Caco-2 (cell line): Measurements from ENCODE around the gene SGSM1. TPM values are rescaled to one million over a fixed set of nuclear protein-coding genes. Genes with fewer than 3 reads are reported as not detected.
A peak's percentile ranks its signal among the peaks of the same experiment; 100 is the strongest.

Source experiments
- BruUV-seq: library from RNA; stranded (reverse); fragments of 400-500 nt; replicated peaks from 2 replicates; lab custom pipeline; 2021; lab: Mats Ljungman, UMichigan
- CTCF ChIA-PET: fragments of 300-600 bp; sonication (Branson Sonifier 250); formaldehyde crosslinking; loops from one replicate; lab custom pipeline; 2022; ENCODE audit warnings: antibody characterized with exemption; lab: Charles Lee
- POLR2A ChIA-PET: fragments of 300-600 bp; sonication (Branson Sonifier 250); formaldehyde crosslinking; loops from one replicate; lab custom pipeline; 2022; ENCODE audit warnings: antibody characterized with exemption; lab: Charles Lee
- DNase-seq, 2 experiments: peaks; one replicate each; pipeline versions ENCODE4 v3.0.0 to v3.0.0-alpha.2; 2020 to 2022
- H3K27me3 ChIP-seq: replicated peaks from 2 replicates; pipeline ENCODE4 v1.6.0; 2011; ENCODE audit warnings: low read length; ENCODE audit not compliant: control insufficient read depth, insufficient read depth
- H3K36me3 ChIP-seq: 2 replicates; pipeline ENCODE4 v1.5.1; 2011; ENCODE audit warnings: low read length; ENCODE audit not compliant: control insufficient read depth, insufficient read depth
- H3K4me1 ChIP-seq: fragments of 250-450 bp; sonication (Bioruptor Pico); 2 replicates; pipeline ENCODE4 v1.5.1; 2020; ENCODE audit warnings: mild to moderate bottlenecking
- H3K4me3 ChIP-seq: 2 replicates; pipeline ENCODE4 v1.5.1; 2011; ENCODE audit warnings: low read depth, mild to moderate bottlenecking, control low read depth, low read length
- H3K9me3 ChIP-seq: fragments of 250-450 bp; sonication (Bioruptor Pico); 2 replicates; pipeline ENCODE4 v1.5.1; 2020; ENCODE audit warnings: mild to moderate bottlenecking, moderate library complexity
- H3K27ac Mint-ChIP-seq: one replicate; pipeline ENCODE4 v1.8.0; 2022; ENCODE audit warnings: mixed read lengths; ENCODE audit not compliant: unreplicated experiment
- H3K27me3 Mint-ChIP-seq: one replicate; pipeline ENCODE4 v1.8.0; 2022; ENCODE audit warnings: mixed read lengths; ENCODE audit not compliant: insufficient read depth, unreplicated experiment
- H3K36me3 Mint-ChIP-seq: one replicate; pipeline ENCODE4 v1.8.0; 2022; ENCODE audit warnings: mild to moderate bottlenecking, mixed read lengths; ENCODE audit not compliant: insufficient read depth, unreplicated experiment
- H3K4me1 Mint-ChIP-seq: one replicate; pipeline ENCODE4 v1.8.0; 2022; ENCODE audit warnings: low read depth, mixed read lengths; ENCODE audit not compliant: unreplicated experiment
- H3K4me3 Mint-ChIP-seq: one replicate; pipeline ENCODE4 v1.8.0; 2022; ENCODE audit warnings: mild to moderate bottlenecking, moderate library complexity, mixed read lengths; ENCODE audit not compliant: unreplicated experiment
- H3K9me3 Mint-ChIP-seq: one replicate; pipeline ENCODE4 v1.8.0; 2022; ENCODE audit warnings: mixed read lengths; ENCODE audit not compliant: unreplicated experiment
- intact Hi-C: fragments of 100-400 bp; cut with micrococcal nuclease; formaldehyde crosslinking; loops from one replicate; pipeline ENCODE4 v1.10.0; 2022; ENCODE audit not compliant: unreplicated experiment
- total RNA-seq: library from RNA; stranded (reverse); gene quantifications from 2 replicates; pipeline ENCODE4 v1.2.3, GENCODE V29; 2022
- TF ChIP-seq, protein P1 (sequence below), 2 experiments: fragments of 200-600 bp in 1 of 2; IDR thresholded peaks; 1 replicate in 1 of 2; 2 replicates in 1 of 2; pipeline versions ENCODE4 v1.5.1 to v1.8.0; 2011 to 2022; ENCODE audit warnings: antibody characterized with exemption in 1 of 2, control low read depth in 1 of 2, inconsistent platforms in 1 of 2, low read depth in 1 of 2, low read length in 1 of 2, mild to moderate bottlenecking in 1 of 2, moderate library complexity in 1 of 2; ENCODE audit not compliant: insufficient read depth in 1 of 2, severe bottlenecking in 1 of 2, unreplicated experiment in 1 of 2

The SGSM1 gene
- total RNA-seq, 1 experiment from 2014 or later: 6.1 TPM

DNA sequence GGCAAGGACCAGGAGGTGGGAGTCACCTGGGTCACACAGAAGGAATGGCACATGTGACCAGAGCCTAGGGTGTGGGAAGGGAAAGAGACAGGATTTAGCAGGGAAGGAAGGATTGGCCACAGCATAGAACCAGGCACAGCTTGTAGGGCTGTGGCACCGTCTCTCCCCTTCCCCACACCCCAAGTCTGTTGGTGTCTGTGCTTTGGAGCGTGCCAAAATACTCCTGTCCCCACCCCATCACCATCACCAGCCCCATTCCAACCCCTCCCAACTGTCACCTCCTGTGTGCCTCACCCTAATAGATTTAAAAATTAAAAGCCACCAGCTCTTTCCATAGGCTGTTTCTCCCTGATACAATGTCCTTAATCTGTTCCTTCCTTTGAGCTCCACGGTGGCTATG lies 18.2 kb downstream of the SGSM1 start:
- no peaks in the 10 kb centered on the region for H3K36me3 ChIP-seq
- peaks cover 20% of the 10 kb centered on the region for H3K4me1 ChIP-seq
- BruUV-seq: no TSS peak
- H3K27me3 ChIP-seq: no peaks in the 10 kb centered on the region
- Mint-ChIP-seq H3K27me3 (no peaks in the 10 kb centered on the region), H3K36me3 (no peaks in the 10 kb centered on the region), H3K4me3 (no peak overlapping the region), H3K4me1 (peaks cover 12% of the 10 kb centered on the region), H3K9me3 (no peaks in the 10 kb centered on the region), H3K27ac (peak overlapping the region; percentile 7)
- intact Hi-C loops: no loop called here
- ChIA-PET POLR2A (no interaction called here), CTCF (interaction anchor here (0.6 to 1.3 kb wide), 2 partner anchors 18 to 55 kb away, joined by 3 to 4 read pairs; partner anchors contain the start of gene SGSM1)
- no peak overlapping the region for H3K4me3 ChIP-seq
- TF ChIP-seq, protein P1, sequence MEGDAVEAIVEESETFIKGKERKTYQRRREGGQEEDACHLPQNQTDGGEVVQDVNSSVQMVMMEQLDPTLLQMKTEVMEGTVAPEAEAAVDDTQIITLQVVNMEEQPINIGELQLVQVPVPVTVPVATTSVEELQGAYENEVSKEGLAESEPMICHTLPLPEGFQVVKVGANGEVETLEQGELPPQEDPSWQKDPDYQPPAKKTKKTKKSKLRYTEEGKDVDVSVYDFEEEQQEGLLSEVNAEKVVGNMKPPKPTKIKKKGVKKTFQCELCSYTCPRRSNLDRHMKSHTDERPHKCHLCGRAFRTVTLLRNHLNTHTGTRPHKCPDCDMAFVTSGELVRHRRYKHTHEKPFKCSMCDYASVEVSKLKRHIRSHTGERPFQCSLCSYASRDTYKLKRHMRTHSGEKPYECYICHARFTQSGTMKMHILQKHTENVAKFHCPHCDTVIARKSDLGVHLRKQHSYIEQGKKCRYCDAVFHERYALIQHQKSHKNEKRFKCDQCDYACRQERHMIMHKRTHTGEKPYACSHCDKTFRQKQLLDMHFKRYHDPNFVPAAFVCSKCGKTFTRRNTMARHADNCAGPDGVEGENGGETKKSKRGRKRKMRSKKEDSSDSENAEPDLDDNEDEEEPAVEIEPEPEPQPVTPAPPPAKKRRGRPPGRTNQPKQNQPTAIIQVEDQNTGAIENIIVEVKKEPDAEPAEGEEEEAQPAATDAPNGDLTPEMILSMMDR (IDR thresholded peaks at IDR 0.05; ENCODE audit: insufficient read depth in 1 of 2, low read depth in 1 of 2, low read length in 1 of 2, severe bottlenecking in 1 of 2, unreplicated experiment in 1 of 2): no peak
- H3K9me3 ChIP-seq: no peaks in the 10 kb centered on the region
- DNase-seq: no peak

DNA sequence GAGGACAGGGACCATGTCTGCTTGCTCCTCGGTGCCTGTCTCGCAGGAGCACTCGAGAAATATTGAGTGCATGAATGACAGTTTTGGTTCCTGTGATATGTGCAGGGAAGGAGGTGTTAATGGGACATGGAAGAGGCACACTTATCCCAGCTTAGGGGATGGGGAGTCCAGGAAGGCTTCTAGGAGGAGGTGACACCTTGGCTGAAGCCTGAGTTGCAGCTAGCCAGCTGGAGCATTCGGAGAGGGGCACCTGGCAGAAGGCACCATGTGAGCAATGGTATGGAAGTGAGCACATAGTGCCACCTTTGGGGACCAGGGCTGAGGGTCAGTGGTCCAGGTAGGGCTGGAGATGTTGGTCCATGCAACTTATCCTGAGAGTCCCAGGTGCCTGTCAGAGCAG lies 18.9 kb downstream of the SGSM1 start:
- no peaks in the 10 kb centered on the region for H3K27me3 ChIP-seq
- Mint-ChIP-seq H3K9me3 (no peaks in the 10 kb centered on the region), H3K27me3 (no peaks in the 10 kb centered on the region), H3K36me3 (no peaks in the 10 kb centered on the region), H3K4me3 (no peak overlapping the region), H3K27ac (peak overlapping the region; percentile 7), H3K4me1 (peaks cover 12% of the 10 kb centered on the region)
- TF ChIP-seq, protein P1 (IDR thresholded peaks at IDR 0.05; ENCODE audit: insufficient read depth in 1 of 2, low read depth in 1 of 2, low read length in 1 of 2, severe bottlenecking in 1 of 2, unreplicated experiment in 1 of 2): no peak
- intact Hi-C loops: no loop called here
- peaks cover 16% of the 10 kb centered on the region for H3K4me1 ChIP-seq
- no TSS peak for BruUV-seq
- DNase-seq: no peak
- CTCF ChIA-PET: interaction anchor here (0.6 kb wide), 1 partner anchor 19 kb away, joined by 4 read pairs; the partner anchor contains the start of gene SGSM1
- no peak overlapping the region for H3K4me3 ChIP-seq
- POLR2A ChIA-PET: no interaction called here
- H3K9me3 ChIP-seq: no peaks in the 10 kb centered on the region
- no peaks in the 10 kb centered on the region for H3K36me3 ChIP-seq

DNA sequence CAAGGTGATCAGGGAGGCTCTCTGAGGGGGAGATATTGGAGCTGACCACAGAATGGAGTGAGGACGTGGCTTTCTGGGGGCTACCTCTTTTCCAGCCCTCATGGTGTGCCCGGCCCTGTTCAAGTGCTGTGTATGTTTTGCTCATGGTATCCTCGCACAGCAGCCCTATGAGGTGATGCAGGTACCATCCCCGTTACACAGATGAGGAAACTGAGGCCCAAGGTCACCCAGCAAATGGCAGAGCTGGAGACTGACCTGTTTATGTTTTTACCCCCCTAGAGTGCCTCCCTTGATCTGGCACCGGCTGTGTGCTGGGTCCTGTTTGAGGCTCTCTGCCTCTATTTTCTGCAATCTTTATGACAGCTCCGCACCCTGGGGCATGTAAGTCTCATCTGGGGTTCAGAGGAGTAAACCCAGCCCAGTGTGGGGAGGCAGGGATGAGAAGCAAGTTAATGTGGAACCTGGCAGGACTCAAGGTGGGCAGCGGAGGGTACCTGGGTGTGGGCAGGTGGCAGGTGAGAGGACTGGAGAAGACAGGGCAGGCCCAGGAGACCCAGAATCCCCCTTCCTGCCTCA lies 20.8 kb downstream of the SGSM1 start:
- intact Hi-C loops: no loop called here
- Histone ChIP-seq H3K36me3 (no peaks in the 10 kb centered on the region), H3K9me3 (no peaks in the 10 kb centered on the region), H3K4me3 (no peak overlapping the region), H3K27me3 (no peaks in the 10 kb centered on the region), H3K4me1 (peaks cover 12% of the 10 kb centered on the region)
- Mint-ChIP-seq H3K4me1 (peaks cover 18% of the 10 kb centered on the region), H3K9me3 (no peaks in the 10 kb centered on the region), H3K4me3 (peak overlapping the region; percentile 15), H3K27ac (peak overlapping the region; percentile 43), H3K27me3 (no peaks in the 10 kb centered on the region), H3K36me3 (no peaks in the 10 kb centered on the region)
- TF ChIP-seq, protein P1 (IDR thresholded peaks at IDR 0.05; ENCODE audit: insufficient read depth in 1 of 2, low read depth in 1 of 2, low read length in 1 of 2, severe bottlenecking in 1 of 2, unreplicated experiment in 1 of 2): no peak
- ChIA-PET CTCF (interaction anchor here (1.2 to 1.4 kb wide), 2 partner anchors 21 to 55 kb away, joined by 3 to 6 read pairs; partner anchors contain the start of gene SGSM1), POLR2A (interaction anchor here (0.6 kb wide), 1 partner anchor 12 kb away, joined by 4 read pairs; no protein-coding TSS in a partner anchor)
- BruUV-seq: TSS peak; percentile 77
- DNase-seq: no peak
